Activated CD8-positive, alpha-beta memory T cell treated with anti-CD3 and anti-CD28 coated beads, Interleukin-2, amount 50 U/mL, for 24 hours (primary cell): ENCODE measurements around the gene ITIH6.
"Not testable (repeated sequence)": the region's sequence is repeated elsewhere in the genome, so short reads cannot be mapped to it uniquely, and the experiment has no call there.

ENCODE experiments used
- DNase-seq: peaks from one replicate; pipeline ENCODE4 v3.0.0-alpha.2; 2020; ENCODE audit errors: extremely low read depth

ITIH6 gene

GRCh38 chrX:54799046-54799445, 991 bp upstream of the ITIH6 start:
- DNase-seq: no peak

DNA sequence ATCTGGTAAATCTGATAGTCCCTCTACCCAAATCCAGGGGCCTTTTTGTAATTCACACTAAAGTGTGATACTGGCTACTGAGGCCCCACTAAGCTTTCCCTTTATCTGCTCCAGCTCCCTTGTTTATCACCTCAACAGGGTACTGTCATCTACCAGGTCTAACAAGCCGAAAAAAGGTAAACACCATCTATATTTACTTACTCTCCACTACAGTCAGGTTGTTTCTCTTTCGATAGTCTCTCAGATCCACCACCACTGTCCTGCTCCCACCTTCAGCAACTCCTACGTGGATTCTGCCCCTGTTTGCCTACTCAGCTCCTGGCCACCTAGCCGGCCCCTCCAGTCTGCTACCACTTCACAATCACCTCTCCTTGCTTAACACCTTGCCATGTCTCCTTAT, 3.3 kb downstream of the ITIH6 start:
- no peak for DNase-seq

GRCh38 chrX:54794028-54794427, 4.0 kb downstream of the ITIH6 start:
- no peak for DNase-seq

DNA sequence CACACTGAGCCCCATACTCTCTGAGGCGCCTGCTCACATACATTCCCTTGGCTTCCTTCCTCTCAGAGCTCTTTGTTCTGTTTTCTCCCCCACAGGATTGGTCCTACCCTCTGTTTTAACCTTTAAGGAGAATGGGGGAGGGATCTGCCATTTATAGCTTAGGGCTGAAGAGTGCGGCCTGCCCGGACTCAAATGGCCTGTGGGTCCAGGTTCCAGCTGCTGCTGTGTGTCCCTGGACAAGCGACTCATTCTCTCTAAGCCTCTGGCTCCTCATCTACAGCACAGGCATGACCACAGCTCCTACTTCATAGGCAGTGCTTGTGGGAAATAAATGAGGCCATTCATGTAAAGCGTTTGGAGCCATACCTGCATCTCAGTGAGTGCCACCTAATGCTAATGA, 8.7 kb downstream of the ITIH6 start:
- not testable (repeated sequence) for DNase-seq

GRCh38 chrX:54788446-54788845, 9.6 kb downstream of the ITIH6 start:
- DNase-seq: no peak

DNA sequence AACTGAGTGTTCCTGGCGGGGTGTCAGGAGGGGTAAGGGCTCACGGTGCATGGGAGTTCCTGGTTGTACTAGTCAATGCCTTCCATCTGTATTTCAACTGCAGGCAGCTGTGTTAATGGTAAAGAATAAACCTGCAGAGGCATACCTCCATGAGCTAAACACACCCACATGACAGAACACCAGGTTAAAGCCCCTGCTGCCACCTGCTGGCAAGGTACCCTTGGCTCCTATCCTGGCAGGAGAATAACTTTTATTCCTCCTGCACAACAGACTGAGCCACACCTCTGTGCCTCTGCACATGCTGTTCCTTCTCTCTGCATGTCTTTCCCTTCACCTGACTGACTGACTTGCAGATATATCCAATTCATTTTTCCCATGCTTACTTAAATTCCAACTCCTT, 11.1 kb downstream of the ITIH6 start:
- DNase-seq: no peak

DNA sequence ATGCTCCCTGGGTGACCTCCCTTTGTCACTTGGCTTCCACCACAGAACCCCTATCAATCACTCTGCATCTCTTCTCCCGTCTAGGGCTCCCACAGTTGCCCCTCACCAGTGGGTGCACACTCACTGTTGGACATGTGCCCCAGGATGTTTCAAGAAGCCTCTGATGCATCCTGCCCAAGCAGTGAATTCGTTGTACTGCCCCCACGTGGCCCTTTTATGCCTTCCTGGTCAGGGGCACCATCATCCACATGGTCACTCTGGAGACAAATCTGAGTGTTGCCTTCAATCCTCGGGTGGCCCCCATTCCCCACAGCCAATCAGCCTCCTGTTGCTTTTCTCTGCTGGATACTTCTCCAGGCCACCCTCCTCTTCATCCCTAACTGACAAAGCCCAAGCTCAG, 12.2 kb downstream of the ITIH6 start:
- no peak for DNase-seq

DNA sequence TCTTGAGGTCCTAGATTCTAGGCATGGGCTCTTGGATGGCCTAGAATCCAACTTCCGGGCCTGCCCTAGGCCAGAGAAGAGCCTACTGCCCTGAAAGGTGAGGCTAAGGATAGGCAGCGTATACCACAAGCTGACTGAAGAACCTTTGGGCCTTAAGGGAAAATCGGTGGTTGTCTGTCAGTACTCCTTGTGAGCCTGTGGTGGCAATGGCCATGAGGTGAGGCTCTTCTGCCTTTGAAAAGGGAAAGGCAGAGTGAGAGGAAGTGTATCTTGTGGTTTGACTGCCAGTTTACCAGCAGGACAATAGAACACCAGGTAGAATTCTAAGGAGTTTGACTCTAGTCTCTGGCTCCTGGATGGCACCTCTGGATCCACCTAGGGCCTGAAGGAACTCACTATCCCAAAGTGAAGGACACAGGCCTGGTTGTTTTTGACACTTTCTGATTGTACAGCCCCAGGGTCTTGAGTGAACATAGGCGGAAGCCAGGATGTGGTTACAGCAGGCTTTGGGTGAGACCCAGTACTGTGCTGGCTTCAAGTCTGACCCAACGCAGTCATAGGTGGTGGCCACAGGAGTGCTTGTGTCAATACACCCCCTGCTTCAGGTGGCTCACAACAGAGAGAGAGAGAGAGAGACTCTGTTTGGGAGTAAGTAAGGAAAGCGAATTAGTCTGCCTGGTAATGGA, 20.9 kb downstream of the ITIH6 start:
- no peak for DNase-seq

- no peak for DNase-seq
These were observed 22.0 kb downstream of the ITIH6 start for GRCh38 chrX:54776061-54776460.

GRCh38 chrX:54774391-54775094, 23.5 kb downstream of the ITIH6 start:
- not testable (repeated sequence) for DNase-seq

DNA sequence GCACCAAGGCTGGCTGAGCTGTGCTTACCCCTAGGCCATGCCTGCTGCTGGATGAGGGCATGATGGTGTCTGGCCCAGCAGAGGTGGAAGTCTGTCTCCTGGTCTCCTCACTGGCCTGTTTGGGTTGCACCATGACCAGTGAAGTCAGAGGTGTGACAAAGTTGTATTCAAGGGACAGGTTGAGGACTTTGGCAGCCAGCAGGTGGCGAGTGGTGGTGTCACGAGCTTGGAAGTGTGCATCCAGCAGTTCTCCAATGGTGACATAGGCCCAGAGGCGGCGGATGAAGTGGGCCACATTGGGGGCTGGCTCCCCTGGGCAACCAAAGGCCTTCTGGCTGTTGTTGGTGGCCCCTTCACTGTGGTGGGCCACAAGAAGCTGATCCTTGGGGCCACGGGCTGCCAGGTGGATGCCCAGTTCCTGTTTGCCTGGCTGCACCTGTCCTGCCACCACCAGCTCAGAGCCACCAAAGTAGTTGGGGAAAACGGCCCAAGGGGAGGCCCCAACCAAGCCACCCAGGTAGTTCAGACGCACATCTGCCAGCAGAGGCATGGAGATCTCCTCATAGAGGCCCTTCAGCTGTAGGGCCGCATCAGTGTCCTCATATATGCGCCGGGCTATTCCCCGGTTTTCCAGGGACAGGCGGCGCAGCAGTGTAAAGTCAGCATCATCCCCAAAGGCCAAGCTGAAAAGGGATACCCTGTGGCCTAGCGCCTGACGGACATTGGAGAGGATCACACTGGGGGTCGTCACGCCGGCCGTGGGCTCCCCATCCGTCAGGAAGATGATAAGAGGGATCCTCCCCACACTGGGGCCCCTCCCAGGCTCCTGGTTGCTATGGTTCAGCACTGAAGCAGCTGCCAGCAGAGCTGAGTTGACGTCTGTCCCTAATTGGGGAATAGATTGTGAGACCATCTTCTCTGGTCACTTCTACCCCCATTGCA, 39.7 kb downstream of the ITIH6 start:
- no peak for DNase-seq

GRCh38 chrX:54754854-54755253, 43.2 kb downstream of the ITIH6 start:
- DNase-seq: no peak

- no peak for DNase-seq
These were observed 49.4 kb downstream of the ITIH6 start for GRCh38 chrX:54748626-54749025.

DNA sequence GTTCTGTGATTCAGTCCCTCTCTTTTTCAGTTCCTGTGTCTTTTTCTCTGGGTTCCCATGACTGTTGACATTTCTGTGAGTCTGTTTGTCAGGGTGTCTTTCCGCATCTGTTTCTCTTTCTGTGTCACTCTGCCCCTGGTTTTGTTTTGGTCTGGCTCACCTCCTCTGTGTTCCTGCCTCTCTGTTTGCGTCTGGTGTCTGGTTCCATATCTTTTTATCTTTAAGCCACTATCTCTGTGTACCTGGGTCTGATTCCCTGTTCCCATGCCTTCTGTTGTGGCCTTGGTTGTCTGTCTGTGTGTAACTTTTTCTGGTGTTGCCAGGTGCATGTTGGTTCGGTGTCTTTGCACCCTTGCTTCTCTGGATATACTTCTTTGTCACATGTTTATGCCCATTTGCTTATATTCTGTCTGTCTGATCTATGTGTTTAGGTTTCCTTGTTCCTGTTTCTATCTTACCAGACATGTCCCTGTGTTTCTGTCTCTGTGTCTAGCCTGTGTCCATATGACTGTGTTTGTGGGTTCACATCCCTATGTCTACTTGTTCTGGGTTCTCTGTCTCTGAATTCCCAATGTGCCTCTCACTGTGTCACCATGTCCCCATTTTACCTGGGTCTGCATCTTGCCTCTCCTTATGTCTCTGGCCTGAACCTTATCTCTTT, 50.2 kb downstream of the ITIH6 start:
- no peak for DNase-seq

- DNase-seq: no peak
These were observed 51.1 kb downstream of the ITIH6 start for GRCh38 chrX:54746928-54747327.

DNA sequence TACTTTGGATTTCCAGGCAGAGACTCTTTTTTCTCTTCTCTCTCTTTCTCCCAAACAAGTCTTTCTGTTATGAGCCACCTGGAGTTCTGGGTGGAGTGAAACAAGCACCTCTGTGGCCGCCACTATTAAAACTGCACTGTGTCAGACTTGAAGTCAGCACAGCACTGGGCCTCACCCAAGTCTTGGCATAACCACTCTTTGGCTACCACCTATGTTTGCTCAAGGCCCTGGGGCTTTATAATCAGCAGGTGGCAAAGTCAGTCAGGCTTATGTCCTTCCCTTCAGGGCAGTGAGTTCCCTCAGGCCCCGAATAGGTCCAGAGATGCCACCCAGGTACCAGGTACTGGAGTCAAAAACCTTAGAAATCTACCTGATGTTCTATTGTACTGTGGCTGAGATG, 52.4 kb downstream of the ITIH6 start:
- no peak for DNase-seq

DNA sequence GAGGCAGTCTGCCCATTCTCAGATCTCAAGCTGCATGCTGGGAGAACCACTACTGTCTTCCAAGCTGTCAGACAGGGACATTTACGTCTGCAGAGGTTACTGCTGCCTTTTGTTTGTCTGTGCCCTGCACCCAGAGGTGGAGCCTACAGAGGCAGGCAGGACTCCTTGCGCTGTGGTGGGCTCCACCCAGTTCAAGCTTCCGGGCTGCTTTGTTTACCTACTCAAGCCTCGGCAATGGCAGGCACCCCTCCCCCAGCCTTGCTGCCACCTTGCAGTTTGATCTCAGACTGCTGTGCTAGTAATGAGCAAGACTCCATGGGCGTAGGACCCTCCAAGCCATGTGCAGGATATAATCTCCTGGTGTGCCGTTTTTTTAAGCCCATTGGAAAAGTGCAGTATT, 59.5 kb downstream of the ITIH6 start:
- not testable (repeated sequence) for DNase-seq

GRCh38 chrX:54736298-54736942, 61.6 kb downstream of the ITIH6 start:
- not testable (repeated sequence) for DNase-seq

DNA sequence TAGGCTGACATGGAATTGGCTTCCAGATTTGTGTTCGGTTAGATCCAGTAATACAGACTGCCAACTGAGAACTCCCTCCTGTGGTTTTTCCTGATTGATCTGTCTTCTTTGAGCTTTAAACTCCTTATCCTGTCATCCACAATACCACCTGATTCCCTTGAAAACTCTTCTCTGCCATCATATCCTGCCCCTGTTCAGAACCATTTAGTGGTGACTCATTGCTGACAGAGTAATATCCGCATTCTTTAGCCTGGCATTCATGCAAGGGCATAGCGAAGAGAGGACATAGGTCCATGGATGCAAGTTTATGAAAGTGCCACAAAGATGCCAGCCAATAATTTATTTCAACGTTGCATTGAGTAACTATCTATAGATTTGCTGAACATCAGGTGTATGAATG, 76.6 kb downstream of the ITIH6 start:
- DNase-seq: no peak

GRCh38 chrX:54715621-54716020, 82.4 kb downstream of the ITIH6 start:
- DNase-seq: no peak

- no peak for DNase-seq
These were observed 83.6 kb downstream of the ITIH6 start for GRCh38 chrX:54714424-54714823.
